H9 (cell line): Measurements from ENCODE around the gene CCDC91. TPM values are rescaled to one million over a fixed set of nuclear protein-coding genes. Genes with fewer than 3 reads are reported as not detected.

Experiments used
- DNase-seq: peaks from one replicate; pipeline ENCODE4 v3.0.0-alpha.2; 2017
- H2AFZ ChIP-seq: one replicate; pipeline ENCODE4 v1.6.1; 2013; ENCODE audit warnings: mild to moderate bottlenecking, low read length, control low read depth, moderate library complexity
- H2AK5ac ChIP-seq: 2 replicates; pipeline ENCODE4 v1.6.1; 2013; ENCODE audit warnings: low read length, control low read depth, mixed read lengths; ENCODE audit not compliant: insufficient read length
- H2BK120ac ChIP-seq: one replicate; pipeline ENCODE4 v1.6.1; 2013; ENCODE audit warnings: low read depth, mild to moderate bottlenecking, low read length, control low read depth, inconsistent platforms; ENCODE audit not compliant: poor library complexity, severe bottlenecking
- H2BK12ac ChIP-seq: 2 replicates; pipeline ENCODE4 v1.6.1; 2013; ENCODE audit warnings: low read length, control low read depth, mixed read lengths, low read depth; ENCODE audit not compliant: insufficient read length
- H2BK15ac ChIP-seq: 2 replicates; pipeline ENCODE4 v1.6.1; 2013; ENCODE audit warnings: low read depth, low read length, control low read depth
- H2BK20ac ChIP-seq: one replicate; pipeline ENCODE4 v1.6.1; 2013; ENCODE audit warnings: low read depth, mild to moderate bottlenecking, low read length, control low read depth, inconsistent platforms; ENCODE audit not compliant: poor library complexity, severe bottlenecking
- H2BK5ac ChIP-seq: 2 replicates; pipeline ENCODE4 v1.6.1; 2013; ENCODE audit warnings: low read length, control low read depth, mixed read lengths; ENCODE audit not compliant: insufficient read length
- H3K14ac ChIP-seq: 2 replicates; pipeline ENCODE4 v1.6.1; 2013; ENCODE audit warnings: low read length, control low read depth; ENCODE audit not compliant: insufficient read depth
- H3K18ac ChIP-seq: 2 replicates; pipeline ENCODE4 v1.6.1; 2013; ENCODE audit warnings: low read depth, mild to moderate bottlenecking, mixed read lengths, low read length, control low read depth; ENCODE audit not compliant: insufficient read length
- H3K23ac ChIP-seq: 2 replicates; pipeline ENCODE4 v1.6.1; 2013; ENCODE audit warnings: low read length, control low read depth, mixed read lengths, low read depth; ENCODE audit not compliant: insufficient read length
- H3K23me2 ChIP-seq: 2 replicates; pipeline ENCODE4 v1.6.1; 2013; ENCODE audit warnings: low read depth, mild to moderate bottlenecking, mixed read lengths, low read length, control low read depth; ENCODE audit not compliant: insufficient read length, poor library complexity, severe bottlenecking
- H3K27ac ChIP-seq: 2 replicates; pipeline ENCODE4 v1.5.1; 2013; ENCODE audit warnings: low read length, control low read depth, mixed read lengths, low read depth; ENCODE audit not compliant: insufficient read length
- H3K27me3 ChIP-seq: 2 replicates; pipeline ENCODE4 v1.6.1; 2013; ENCODE audit warnings: low read length, control low read depth, inconsistent platforms; ENCODE audit not compliant: insufficient read depth
- H3K4ac ChIP-seq: 2 replicates; pipeline ENCODE4 v1.6.1; 2013; ENCODE audit warnings: low read depth, mild to moderate bottlenecking, control low read depth, inconsistent platforms, low read length, moderate library complexity
- H3K4me1 ChIP-seq: 2 replicates; pipeline ENCODE4 v1.6.1; 2013; ENCODE audit warnings: low read length, control low read depth, inconsistent platforms; ENCODE audit not compliant: insufficient read depth
- H3K4me2 ChIP-seq: 2 replicates; pipeline ENCODE4 v1.6.1; 2013; ENCODE audit warnings: low read length, control low read depth, mixed read lengths; ENCODE audit not compliant: insufficient read length, insufficient read depth
- H3K56ac ChIP-seq: 2 replicates; pipeline ENCODE4 v1.6.1; 2013; ENCODE audit warnings: low read depth, mild to moderate bottlenecking, mixed read lengths, low read length, control low read depth; ENCODE audit not compliant: insufficient read length
- H3K79me1 ChIP-seq: 2 replicates; pipeline ENCODE4 v1.6.1; 2013; ENCODE audit warnings: low read depth, mild to moderate bottlenecking, moderate library complexity, low read length, control low read depth, inconsistent platforms; ENCODE audit not compliant: insufficient read depth, poor library complexity, severe bottlenecking
- H3K79me2 ChIP-seq: 2 replicates; pipeline ENCODE4 v1.6.1; 2013; ENCODE audit warnings: low read length, control low read depth, inconsistent platforms; ENCODE audit not compliant: insufficient read depth
- H3K9ac ChIP-seq: 2 replicates; pipeline ENCODE4 v1.6.1; 2013; ENCODE audit warnings: low read length, control low read depth, mixed read lengths; ENCODE audit not compliant: insufficient read length; ENCODE audit errors: extremely low read depth
- H3K9me3 ChIP-seq: one replicate; pipeline ENCODE4 v1.6.1; 2013; ENCODE audit warnings: low read depth, low read length, inconsistent platforms; ENCODE audit not compliant: control insufficient read depth
- H3T11ph ChIP-seq: one replicate; pipeline ENCODE4 v1.6.1; 2013; ENCODE audit warnings: mild to moderate bottlenecking, low read length, control low read depth, inconsistent platforms
- H4K20me1 ChIP-seq: one replicate; pipeline ENCODE4 v1.6.1; 2013; ENCODE audit not compliant: control insufficient read depth, insufficient read length, insufficient read depth
- H4K5ac ChIP-seq: 2 replicates; pipeline ENCODE4 v1.6.1; 2013; ENCODE audit warnings: low read depth, mild to moderate bottlenecking, mixed read lengths, low read length, control low read depth; ENCODE audit not compliant: insufficient read length
- H4K8ac ChIP-seq: replicated peaks from 2 replicates; pipeline ENCODE4 v1.6.1; 2013; ENCODE audit warnings: low read length, control low read depth, mixed read lengths, low read depth; ENCODE audit not compliant: insufficient read length
- H4K91ac ChIP-seq: 2 replicates; pipeline ENCODE4 v1.6.1; 2013; ENCODE audit warnings: low read depth, mild to moderate bottlenecking, moderate library complexity, mixed read lengths, low read length, control low read depth; ENCODE audit not compliant: insufficient read length
- H3K27ac Mint-ChIP-seq, 3 experiments: 2 replicates in 2 of 3; 3 replicates in 1 of 3; pipeline ENCODE4 v1.8.0; 2020 to 2021; ENCODE audit warnings: mixed read lengths in 3 of 3, mild to moderate bottlenecking in 1 of 3, moderate library complexity in 1 of 3
- H3K27me3 Mint-ChIP-seq: 2 replicates; pipeline ENCODE4 v1.8.0; 2021; ENCODE audit warnings: low read depth, mild to moderate bottlenecking, moderate library complexity, mixed read lengths
- H3K36me3 Mint-ChIP-seq, 3 experiments: 2 replicates in 2 of 3; 3 replicates in 1 of 3; pipeline ENCODE4 v1.8.0; 2020 to 2021; ENCODE audit warnings: low read depth in 3 of 3, mixed read lengths in 3 of 3; ENCODE audit not compliant: insufficient read depth in 1 of 3
- H3K4me1 Mint-ChIP-seq, 2 experiments: 2 replicates each; pipeline ENCODE4 v1.8.0; 2020; ENCODE audit warnings: mixed read lengths in 2 of 2
- H3K4me3 Mint-ChIP-seq, 2 experiments: 2 replicates in 1 of 2; 3 replicates in 1 of 2; pipeline ENCODE4 v1.8.0; 2020 to 2021; ENCODE audit warnings: mild to moderate bottlenecking in 2 of 2, mixed read lengths in 2 of 2, moderate library complexity in 1 of 2
- H3K9me3 Mint-ChIP-seq, 2 experiments: 2 replicates in 1 of 2; 3 replicates in 1 of 2; pipeline ENCODE4 v1.8.0; 2020; ENCODE audit warnings: mild to moderate bottlenecking in 2 of 2, mixed read lengths in 2 of 2, moderate library complexity in 1 of 2
- WGBS: extraction: QIAGEN DNeasy Blood & Tissue Kit; methylation state at CpG from one replicate; pipeline ENCODE4 v1.1.7; 2013; ENCODE audit warnings: missing lambda C conversion rate, low lambda C conversion rate, mixed read lengths; ENCODE audit not compliant: insufficient read length; ENCODE audit errors: extremely low coverage; 5-methylcytosine and 5-hydroxymethylcytosine counted together
- total RNA-seq: library from RNA; stranded (reverse); gene quantifications from 2 replicates; pipeline ENCODE4 v1.2.1, GENCODE V29; 2021
- TF ChIP-seq, protein P1 (sequence below): fragments of 200-600 bp; sonication (generic); conservative IDR thresholded peaks from 3 replicates; pipeline ENCODE4 v1.8.0; 2021; ENCODE audit warnings: antibody characterized with exemption, mild to moderate bottlenecking

Gene CCDC91
- total RNA-seq, 1 experiment from 2014 or later: 22.7 TPM

- Histone ChIP-seq H4K20me1 (no peaks in the 10 kb centered on the region), H4K5ac (no peak overlapping the region), H2BK120ac (no peak overlapping the region), H3K9ac (no peak overlapping the region), H4K8ac (no peak overlapping the region), H3K4ac (no peak overlapping the region), H3K23me2 (no peaks in the 10 kb centered on the region), H3K79me2 (no peaks in the 10 kb centered on the region), H3K4me2 (no peak overlapping the region), H2AK5ac (no peak overlapping the region), H3K9me3 (no peaks in the 10 kb centered on the region), H3K4me1 (no peaks in the 10 kb centered on the region), H3K14ac (no peak overlapping the region), H3K23ac (no peak overlapping the region), H2BK5ac (no peak overlapping the region), H2BK12ac (no peak overlapping the region), H4K91ac (no peak overlapping the region), H3K56ac (no peak overlapping the region), H3K18ac (no peak overlapping the region), H2BK20ac (no peak overlapping the region), H3K79me1 (no peaks in the 10 kb centered on the region), H3K27me3 (no peaks in the 10 kb centered on the region), H3K27ac (no peak overlapping the region), H2AFZ (no peak overlapping the region), H2BK15ac (no peak overlapping the region), H3T11ph (no peak overlapping the region)
- TF ChIP-seq, protein P1, sequence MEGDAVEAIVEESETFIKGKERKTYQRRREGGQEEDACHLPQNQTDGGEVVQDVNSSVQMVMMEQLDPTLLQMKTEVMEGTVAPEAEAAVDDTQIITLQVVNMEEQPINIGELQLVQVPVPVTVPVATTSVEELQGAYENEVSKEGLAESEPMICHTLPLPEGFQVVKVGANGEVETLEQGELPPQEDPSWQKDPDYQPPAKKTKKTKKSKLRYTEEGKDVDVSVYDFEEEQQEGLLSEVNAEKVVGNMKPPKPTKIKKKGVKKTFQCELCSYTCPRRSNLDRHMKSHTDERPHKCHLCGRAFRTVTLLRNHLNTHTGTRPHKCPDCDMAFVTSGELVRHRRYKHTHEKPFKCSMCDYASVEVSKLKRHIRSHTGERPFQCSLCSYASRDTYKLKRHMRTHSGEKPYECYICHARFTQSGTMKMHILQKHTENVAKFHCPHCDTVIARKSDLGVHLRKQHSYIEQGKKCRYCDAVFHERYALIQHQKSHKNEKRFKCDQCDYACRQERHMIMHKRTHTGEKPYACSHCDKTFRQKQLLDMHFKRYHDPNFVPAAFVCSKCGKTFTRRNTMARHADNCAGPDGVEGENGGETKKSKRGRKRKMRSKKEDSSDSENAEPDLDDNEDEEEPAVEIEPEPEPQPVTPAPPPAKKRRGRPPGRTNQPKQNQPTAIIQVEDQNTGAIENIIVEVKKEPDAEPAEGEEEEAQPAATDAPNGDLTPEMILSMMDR: no peak
- Mint-ChIP-seq H3K27me3 (peaks cover 3% of the 10 kb centered on the region; the same call in 1 of the 2 replicates), H3K27ac (no peak overlapping the region), H3K4me1 (no peaks in the 10 kb centered on the region; a peak in 1 of 4 replicates), H3K9me3 (no peaks in the 10 kb centered on the region; a peak in 1 of 5 replicates), H3K36me3 (no peaks in the 10 kb centered on the region), H3K4me3 (no peak overlapping the region)
- WGBS: no CpG with 5 or more reads among the region's 3 CpGs
- DNase-seq: no peak
Observed at GRCh38 chr12:28149279-28149678, 41.0 kb upstream of the CCDC91 start.
